ENCODE results near the gene PPOX.

The PPOX gene

GRCh38 chr1:161191971-161192370 is 25.7 kb downstream of the PPOX start:
- no peak for TF ChIP-seq EZH2phosphoT487 (IDR thresholded peaks at IDR 0.05; ENCODE audit: borderline replicate concordance, low read length)
- TF ChIP-seq, protein P1, sequence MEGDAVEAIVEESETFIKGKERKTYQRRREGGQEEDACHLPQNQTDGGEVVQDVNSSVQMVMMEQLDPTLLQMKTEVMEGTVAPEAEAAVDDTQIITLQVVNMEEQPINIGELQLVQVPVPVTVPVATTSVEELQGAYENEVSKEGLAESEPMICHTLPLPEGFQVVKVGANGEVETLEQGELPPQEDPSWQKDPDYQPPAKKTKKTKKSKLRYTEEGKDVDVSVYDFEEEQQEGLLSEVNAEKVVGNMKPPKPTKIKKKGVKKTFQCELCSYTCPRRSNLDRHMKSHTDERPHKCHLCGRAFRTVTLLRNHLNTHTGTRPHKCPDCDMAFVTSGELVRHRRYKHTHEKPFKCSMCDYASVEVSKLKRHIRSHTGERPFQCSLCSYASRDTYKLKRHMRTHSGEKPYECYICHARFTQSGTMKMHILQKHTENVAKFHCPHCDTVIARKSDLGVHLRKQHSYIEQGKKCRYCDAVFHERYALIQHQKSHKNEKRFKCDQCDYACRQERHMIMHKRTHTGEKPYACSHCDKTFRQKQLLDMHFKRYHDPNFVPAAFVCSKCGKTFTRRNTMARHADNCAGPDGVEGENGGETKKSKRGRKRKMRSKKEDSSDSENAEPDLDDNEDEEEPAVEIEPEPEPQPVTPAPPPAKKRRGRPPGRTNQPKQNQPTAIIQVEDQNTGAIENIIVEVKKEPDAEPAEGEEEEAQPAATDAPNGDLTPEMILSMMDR (IDR thresholded peaks at IDR 0.05; ENCODE audit: low read depth, low read length, poor library complexity, severe bottlenecking): no peak
- H3K4me2 ChIP-seq (ENCODE audit: low read length): no peak overlapping the region
- H3K79me2 ChIP-seq (ENCODE audit: control insufficient read depth, low read length): no peaks in the 10 kb centered on the region
- no peaks in the 10 kb centered on the region for H3K36me3 ChIP-seq (ENCODE audit: control insufficient read depth, low read length)
- no peaks in the 10 kb centered on the region for H3K9me2 ChIP-seq (replicated peaks; ENCODE audit: control insufficient read depth, low read length)
- no peaks in the 10 kb centered on the region for H4K20me1 ChIP-seq (ENCODE audit: control insufficient read depth, insufficient read depth, low read depth, low read length)
- no peak overlapping the region for H3K27ac ChIP-seq (ENCODE audit: low read depth, low read length)
- 0 out of 2 replicates have a peak, but pooled peaks cover 6% of the 10 kb centered on the region for H3F3A ChIP-seq (ENCODE audit: control insufficient read depth, insufficient read depth)
- no peaks in the 10 kb centered on the region for H3K9me3 ChIP-seq (ENCODE audit: control insufficient read depth, insufficient read depth, low read length)
- H3K4me1 ChIP-seq (ENCODE audit: control insufficient read depth, low read length): peaks cover 32% of the 10 kb centered on the region
- H3K27me3 ChIP-seq (ENCODE audit: control insufficient read depth, low read length): no peaks in the 10 kb centered on the region
- no peak overlapping the region for H3K4me3 ChIP-seq (ENCODE audit: low read length)

DNA sequence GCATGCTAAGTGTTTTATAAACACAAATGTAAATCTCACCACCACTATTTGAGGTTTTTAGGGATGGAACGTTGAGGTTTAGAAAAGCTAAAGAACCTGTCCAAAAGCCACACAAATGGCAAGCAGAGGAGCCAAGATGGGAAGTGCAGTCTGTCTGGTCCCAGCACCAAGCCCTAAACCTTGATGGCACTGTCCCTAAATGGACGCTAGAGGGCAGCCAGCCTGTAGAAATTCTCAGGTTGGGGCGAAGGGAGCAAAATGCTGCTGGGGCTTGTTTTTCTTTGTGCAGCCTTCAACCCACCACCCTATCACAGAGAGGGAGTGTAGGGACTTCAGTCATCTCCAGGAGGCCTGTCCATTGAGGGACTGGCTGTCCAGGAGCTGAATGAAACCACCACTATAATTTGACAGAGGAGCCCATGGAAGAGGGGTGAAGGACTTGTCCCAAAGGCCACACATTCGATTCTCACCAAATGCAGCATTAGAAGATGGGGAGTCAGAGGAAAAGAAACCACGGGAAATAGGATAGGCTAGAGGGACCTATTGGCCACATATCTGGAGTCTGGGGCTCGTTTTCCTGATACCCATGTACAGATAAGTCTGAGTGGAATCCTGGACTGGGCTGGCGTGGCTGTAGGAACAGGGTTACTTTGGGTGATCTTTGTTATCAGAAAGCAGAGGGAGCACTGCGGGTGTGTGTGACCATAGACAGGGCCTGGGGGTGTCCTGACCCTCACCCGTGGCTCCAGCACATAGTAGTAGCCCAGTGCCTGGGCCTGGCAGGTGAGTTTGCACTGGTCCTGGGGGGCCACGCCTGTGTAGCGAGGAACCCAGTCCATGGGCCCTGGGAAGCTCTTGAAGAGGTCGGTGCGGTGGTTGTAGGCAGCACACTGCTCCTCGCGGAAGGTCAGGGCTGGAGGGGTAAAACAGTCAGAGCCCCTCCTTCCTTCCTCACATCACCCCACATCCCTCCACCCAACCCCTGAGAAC is 26.5 kb downstream of the PPOX start:
- TF ChIP-seq EZH2phosphoT487 (IDR thresholded peaks at IDR 0.05; ENCODE audit: borderline replicate concordance, low read length): no peak
- TF ChIP-seq, protein P1 (IDR thresholded peaks at IDR 0.05; ENCODE audit: low read depth, low read length, poor library complexity, severe bottlenecking): peak; percentile 86
- Histone ChIP-seq H3K4me1 (ENCODE audit: control insufficient read depth, low read length) (peaks cover 26% of the 10 kb centered on the region), H3K36me3 (ENCODE audit: control insufficient read depth, low read length) (no peaks in the 10 kb centered on the region), H3K79me2 (ENCODE audit: control insufficient read depth, low read length) (no peaks in the 10 kb centered on the region), H3K4me3 (ENCODE audit: low read length) (no peak overlapping the region), H3K9me3 (ENCODE audit: control insufficient read depth, insufficient read depth, low read length) (no peaks in the 10 kb centered on the region), H3K27me3 (ENCODE audit: control insufficient read depth, low read length) (no peaks in the 10 kb centered on the region), H3K4me2 (ENCODE audit: low read length) (no peak overlapping the region), H3K9me2 (replicated peaks; ENCODE audit: control insufficient read depth, low read length) (no peaks in the 10 kb centered on the region), H3F3A (ENCODE audit: control insufficient read depth, insufficient read depth) (0 out of 2 replicates have a peak, but pooled peaks cover 3% of the 10 kb centered on the region), H3K27ac (ENCODE audit: low read depth, low read length) (no peak overlapping the region), H4K20me1 (ENCODE audit: control insufficient read depth, insufficient read depth, low read depth, low read length) (no peaks in the 10 kb centered on the region)

DNA sequence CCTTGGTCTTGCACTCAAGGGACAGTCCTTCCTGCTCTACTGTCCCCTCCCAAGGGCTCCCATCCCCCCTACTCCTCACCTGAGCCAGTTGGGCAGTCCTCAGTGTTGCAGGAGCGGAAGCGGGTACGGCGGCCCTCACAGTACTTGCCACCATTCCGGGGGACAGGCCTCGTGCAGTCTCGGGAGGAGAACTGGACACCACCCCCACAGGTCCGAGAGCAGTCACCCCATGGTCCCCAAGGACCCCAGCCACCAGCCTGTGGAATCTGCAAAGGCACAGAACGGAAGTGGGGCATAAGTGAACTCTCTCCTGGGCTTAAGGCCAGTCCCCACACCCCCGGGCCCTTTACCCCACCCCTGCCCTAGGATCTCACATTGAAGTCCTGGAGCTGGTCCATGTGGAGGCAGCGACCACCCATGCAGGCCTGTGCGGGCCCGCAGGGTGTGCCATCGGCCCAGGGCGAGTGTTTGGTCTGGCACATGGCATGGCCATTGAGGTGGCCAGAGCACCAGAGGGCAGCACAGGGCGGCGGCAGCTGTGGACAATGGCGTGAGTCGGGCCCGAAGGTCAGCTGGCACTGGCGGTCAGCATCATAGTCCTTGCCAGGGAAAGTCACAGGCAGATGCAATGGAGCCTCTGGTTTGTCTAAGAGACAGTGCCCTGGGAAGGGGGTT is 27.5 kb downstream of the PPOX start:
- 0 out of 2 replicates have a peak, but pooled peaks cover 3% of the 10 kb centered on the region for H3F3A ChIP-seq (ENCODE audit: control insufficient read depth, insufficient read depth)
- no peaks in the 10 kb centered on the region for H3K36me3 ChIP-seq (ENCODE audit: control insufficient read depth, low read length)
- no peaks in the 10 kb centered on the region for H3K27me3 ChIP-seq (ENCODE audit: control insufficient read depth, low read length)
- H3K4me3 ChIP-seq (ENCODE audit: low read length): no peak overlapping the region
- no peaks in the 10 kb centered on the region for H3K79me2 ChIP-seq (ENCODE audit: control insufficient read depth, low read length)
- no peak overlapping the region for H3K4me2 ChIP-seq (ENCODE audit: low read length)
- H3K9me2 ChIP-seq (replicated peaks; ENCODE audit: control insufficient read depth, low read length): no peaks in the 10 kb centered on the region
- H3K4me1 ChIP-seq (ENCODE audit: control insufficient read depth, low read length): peaks cover 26% of the 10 kb centered on the region
- H3K27ac ChIP-seq (ENCODE audit: low read depth, low read length): no peak overlapping the region
- H4K20me1 ChIP-seq (ENCODE audit: control insufficient read depth, insufficient read depth, low read depth, low read length): no peaks in the 10 kb centered on the region
- TF ChIP-seq, protein P1 (IDR thresholded peaks at IDR 0.05; ENCODE audit: low read depth, low read length, poor library complexity, severe bottlenecking): no peak
- TF ChIP-seq EZH2phosphoT487 (IDR thresholded peaks at IDR 0.05; ENCODE audit: borderline replicate concordance, low read length): no peak
- H3K9me3 ChIP-seq (ENCODE audit: control insufficient read depth, insufficient read depth, low read length): no peaks in the 10 kb centered on the region

All from DOHH2 (cell line).